ENCODE measurements around the gene ATP5MC2. TPM values are rescaled to one million over a fixed set of nuclear protein-coding genes. Genes with fewer than 3 reads are reported as not detected.
A peak's percentile ranks its signal among the peaks of the same experiment; 100 is the strongest.

The ATP5MC2 gene
- total and polyA plus RNA-seq, 9 of the 15 experiments (the other 6 are each of a cell fraction or from before 2014, with no cell fraction given): 314 to 1,208 (median 468) TPM

- no peak for TF ChIP-seq ARID4B (CRISPR knock-in tag; IDR thresholded peaks at IDR 0.05)
- peak; percentile 29; the same call in 1 of the 2 replicates for TF ChIP-seq RFX1 (IDR thresholded peaks at IDR 0.05)
- TF ChIP-seq CEBPG (CRISPR knock-in tag; IDR thresholded peaks at IDR 0.05): peak; percentile 50; the same call in 1 of the 2 replicates
- TF ChIP-seq CEBPG (tag; conservative IDR thresholded peaks at IDR 0.05 in 1 of 2, IDR thresholded peaks at IDR 0.05 in 1 of 2): peak in 1 of 2 experiments; percentile 51; a peak in 1 of 4 replicates
- TF ChIP-seq NFIC (IDR thresholded peaks at IDR 0.05): peak; percentile 86
- 0 out of 2 replicates have a peak, but pooled peaks have one; percentile 28 for TF ChIP-seq HMBOX1 (IDR thresholded peaks at IDR 0.05)
Observed at GRCh38 chr12:53644133-53644532, 31.8 kb downstream of the ATP5MC2 start (continued).

Measured in K562 (cell line).